Panc1 (cell line): ENCODE data around the gene TLE4. TPM values are rescaled to one million over a fixed set of nuclear protein-coding genes. Genes with fewer than 3 reads are reported as not detected.

Experiments
- ATAC-seq: fragments of 200-7000 bp; cut with Tn5 transposase; 2 replicates; pipeline ENCODE4 v1.9.1; 2020; ENCODE audit warnings: mild to moderate bottlenecking, moderate library complexity
- BruUV-seq: library from RNA; stranded (reverse); fragments of 400-500 nt; replicated peaks from 2 replicates; lab custom pipeline; 2021; lab: Mats Ljungman, UMichigan
- CTCF ChIA-PET: fragments of 300-600 bp; sonication (Branson Sonifier 250); formaldehyde crosslinking; loops from one replicate; lab custom pipeline; 2022; ENCODE audit warnings: antibody characterized with exemption; lab: Charles Lee
- POLR2A ChIA-PET: fragments of 300-600 bp; sonication (Branson Sonifier 250); formaldehyde crosslinking; loops from one replicate; lab custom pipeline; 2022; ENCODE audit warnings: antibody characterized with exemption; lab: Charles Lee
- DNase-seq: peaks from one replicate; pipeline ENCODE4 v3.0.0-alpha.2; 2010; ENCODE audit warnings: low read depth, low spot score
- H3K27ac ChIP-seq: 2 replicates; pipeline ENCODE4 v1.5.1; 2011; ENCODE audit warnings: mild to moderate bottlenecking, low read length, inconsistent platforms
- H3K27me3 ChIP-seq: fragments of 200-500 bp; sonication (Bioruptor generic); 2 replicates; pipeline ENCODE4 v1.6.0; 2014; ENCODE audit warnings: low read length, inconsistent platforms; ENCODE audit not compliant: control insufficient read depth, insufficient read depth
- H3K36me3 ChIP-seq: fragments of 200-500 bp; sonication (Bioruptor generic); 2 replicates; pipeline ENCODE4 v1.5.1; 2014; ENCODE audit warnings: inconsistent platforms, mild to moderate bottlenecking, low read length, moderate library complexity; ENCODE audit not compliant: control insufficient read depth, insufficient read depth
- H3K4me1 ChIP-seq: 2 replicates; pipeline ENCODE4 v1.5.1; 2011; ENCODE audit warnings: inconsistent platforms, mild to moderate bottlenecking, low read length, moderate library complexity; ENCODE audit not compliant: control insufficient read depth, insufficient read depth
- H3K4me3 ChIP-seq, 2 experiments: 2 replicates each; pipeline ENCODE4 v1.5.1; 2011 to 2012; ENCODE audit warnings: low read depth in 2 of 2, low read length in 2 of 2, mild to moderate bottlenecking in 2 of 2, inconsistent platforms in 1 of 2, moderate library complexity in 1 of 2
- H3K9me3 ChIP-seq: fragments of 200-500 bp; sonication (Bioruptor generic); 2 replicates; pipeline ENCODE4 v1.5.1; 2014; ENCODE audit warnings: low read depth, mild to moderate bottlenecking, inconsistent platforms, low read length, moderate library complexity; ENCODE audit not compliant: control insufficient read depth, insufficient read depth
- POLR2AphosphoS5 ChIP-seq: IDR thresholded peaks from 2 replicates; pipeline ENCODE4 v1.6.1; 2012; ENCODE audit warnings: mild to moderate bottlenecking, low read depth, low read length, moderate library complexity
- SIN3A ChIP-seq: IDR thresholded peaks from 2 replicates; pipeline ENCODE4 v1.6.1; 2012; ENCODE audit warnings: low read depth, mild to moderate bottlenecking, low read length, moderate library complexity, borderline replicate concordance; ENCODE audit not compliant: insufficient read depth
- TCF7L2 ChIP-seq: IDR thresholded peaks from 2 replicates; pipeline ENCODE4 v1.6.1; 2011; ENCODE audit warnings: mild to moderate bottlenecking, low read depth, low read length, inconsistent platforms
- in situ Hi-C: cut with HindIII; loops from 2 replicates; pipeline ENCODE4 v1.10.0; 2016; ENCODE audit warnings: low sequenced_read_pairs, low pct_unique_long_range_greater_than_20kb
- intact Hi-C: fragments of 100-400 bp; cut with micrococcal nuclease; formaldehyde crosslinking; loops from one replicate; pipeline ENCODE4 v1.10.0; 2022; ENCODE audit not compliant: unreplicated experiment
- total RNA-seq: library from RNA; stranded (reverse); gene quantifications from one replicate; pipeline ENCODE4 v1.2.1, GENCODE V29; 2021; ENCODE audit not compliant: unreplicated experiment
- TF ChIP-seq, protein P1 (sequence below): fragments of 450-650 bp; IDR thresholded peaks from 2 replicates; pipeline ENCODE4 v1.5.1; 2017; ENCODE audit warnings: mild to moderate bottlenecking
- TF ChIP-seq, protein P2 (sequence below), 2 experiments: IDR thresholded peaks; 2 replicates each; pipeline ENCODE4 v1.6.1; 2011 to 2012; ENCODE audit warnings: low read depth in 2 of 2, control low read depth in 1 of 2, low read length in 1 of 2, mild to moderate bottlenecking in 1 of 2, moderate library complexity in 1 of 2; ENCODE audit not compliant: insufficient read depth in 1 of 2

TLE4 gene
- total RNA-seq, 1 experiment from 2014 or later, result 8.7 TPM

DNA sequence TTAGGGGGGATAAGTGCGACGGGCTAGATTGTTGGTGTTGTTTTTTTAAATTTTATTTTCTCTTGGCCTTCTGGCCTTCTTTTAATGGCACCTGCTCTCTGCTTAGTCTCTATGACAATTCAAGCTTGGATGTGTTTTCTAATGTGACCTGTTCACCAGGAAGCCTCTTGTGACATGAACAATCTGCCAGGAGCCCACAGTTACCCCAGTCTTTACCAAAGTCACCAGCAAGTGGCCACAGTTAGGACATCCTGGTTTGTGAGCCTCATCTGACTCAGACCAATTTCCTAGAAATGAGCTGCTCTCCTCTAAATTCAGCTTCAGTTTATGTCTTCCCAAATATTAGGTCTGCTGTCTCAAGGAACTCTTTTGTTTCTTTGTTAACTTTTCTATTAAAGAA lies 135.8 kb downstream of the TLE4 start:
- TF ChIP-seq POLR2AphosphoS5 (no peak), TCF7L2 (no peak), SIN3A (no peak)
- TF ChIP-seq, protein P1, sequence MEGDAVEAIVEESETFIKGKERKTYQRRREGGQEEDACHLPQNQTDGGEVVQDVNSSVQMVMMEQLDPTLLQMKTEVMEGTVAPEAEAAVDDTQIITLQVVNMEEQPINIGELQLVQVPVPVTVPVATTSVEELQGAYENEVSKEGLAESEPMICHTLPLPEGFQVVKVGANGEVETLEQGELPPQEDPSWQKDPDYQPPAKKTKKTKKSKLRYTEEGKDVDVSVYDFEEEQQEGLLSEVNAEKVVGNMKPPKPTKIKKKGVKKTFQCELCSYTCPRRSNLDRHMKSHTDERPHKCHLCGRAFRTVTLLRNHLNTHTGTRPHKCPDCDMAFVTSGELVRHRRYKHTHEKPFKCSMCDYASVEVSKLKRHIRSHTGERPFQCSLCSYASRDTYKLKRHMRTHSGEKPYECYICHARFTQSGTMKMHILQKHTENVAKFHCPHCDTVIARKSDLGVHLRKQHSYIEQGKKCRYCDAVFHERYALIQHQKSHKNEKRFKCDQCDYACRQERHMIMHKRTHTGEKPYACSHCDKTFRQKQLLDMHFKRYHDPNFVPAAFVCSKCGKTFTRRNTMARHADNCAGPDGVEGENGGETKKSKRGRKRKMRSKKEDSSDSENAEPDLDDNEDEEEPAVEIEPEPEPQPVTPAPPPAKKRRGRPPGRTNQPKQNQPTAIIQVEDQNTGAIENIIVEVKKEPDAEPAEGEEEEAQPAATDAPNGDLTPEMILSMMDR, result no peak
- TF ChIP-seq, protein P2, sequence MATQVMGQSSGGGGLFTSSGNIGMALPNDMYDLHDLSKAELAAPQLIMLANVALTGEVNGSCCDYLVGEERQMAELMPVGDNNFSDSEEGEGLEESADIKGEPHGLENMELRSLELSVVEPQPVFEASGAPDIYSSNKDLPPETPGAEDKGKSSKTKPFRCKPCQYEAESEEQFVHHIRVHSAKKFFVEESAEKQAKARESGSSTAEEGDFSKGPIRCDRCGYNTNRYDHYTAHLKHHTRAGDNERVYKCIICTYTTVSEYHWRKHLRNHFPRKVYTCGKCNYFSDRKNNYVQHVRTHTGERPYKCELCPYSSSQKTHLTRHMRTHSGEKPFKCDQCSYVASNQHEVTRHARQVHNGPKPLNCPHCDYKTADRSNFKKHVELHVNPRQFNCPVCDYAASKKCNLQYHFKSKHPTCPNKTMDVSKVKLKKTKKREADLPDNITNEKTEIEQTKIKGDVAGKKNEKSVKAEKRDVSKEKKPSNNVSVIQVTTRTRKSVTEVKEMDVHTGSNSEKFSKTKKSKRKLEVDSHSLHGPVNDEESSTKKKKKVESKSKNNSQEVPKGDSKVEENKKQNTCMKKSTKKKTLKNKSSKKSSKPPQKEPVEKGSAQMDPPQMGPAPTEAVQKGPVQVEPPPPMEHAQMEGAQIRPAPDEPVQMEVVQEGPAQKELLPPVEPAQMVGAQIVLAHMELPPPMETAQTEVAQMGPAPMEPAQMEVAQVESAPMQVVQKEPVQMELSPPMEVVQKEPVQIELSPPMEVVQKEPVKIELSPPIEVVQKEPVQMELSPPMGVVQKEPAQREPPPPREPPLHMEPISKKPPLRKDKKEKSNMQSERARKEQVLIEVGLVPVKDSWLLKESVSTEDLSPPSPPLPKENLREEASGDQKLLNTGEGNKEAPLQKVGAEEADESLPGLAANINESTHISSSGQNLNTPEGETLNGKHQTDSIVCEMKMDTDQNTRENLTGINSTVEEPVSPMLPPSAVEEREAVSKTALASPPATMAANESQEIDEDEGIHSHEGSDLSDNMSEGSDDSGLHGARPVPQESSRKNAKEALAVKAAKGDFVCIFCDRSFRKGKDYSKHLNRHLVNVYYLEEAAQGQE (IDR thresholded peaks at IDR 0.05; ENCODE audit: insufficient read depth in 1 of 2, low read depth in 2 of 2, low read length in 1 of 2), result no peak
- H3K27me3 ChIP-seq, result no peaks in the 10 kb centered on the region

DNA sequence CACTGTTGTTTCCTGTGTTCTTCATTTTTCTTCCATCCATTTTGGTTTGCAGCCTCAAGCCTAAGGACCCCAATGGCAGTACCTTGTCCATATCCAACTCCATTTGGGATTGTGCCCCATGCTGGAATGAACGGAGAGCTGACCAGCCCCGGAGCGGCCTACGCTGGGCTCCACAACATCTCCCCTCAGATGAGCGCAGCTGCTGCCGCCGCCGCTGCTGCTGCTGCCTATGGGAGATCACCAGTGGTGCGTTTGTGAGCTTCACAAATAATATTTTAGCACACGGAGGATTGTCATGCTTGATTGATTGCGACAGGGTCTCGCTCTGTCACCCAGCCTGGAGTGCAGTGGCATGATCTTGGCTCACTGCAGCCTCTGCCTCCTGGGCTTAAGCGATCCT lies 136.8 kb downstream of the TLE4 start:
- CTCF ChIA-PET, result no interaction called here
- POLR2A ChIA-PET, result no interaction called here
- Histone ChIP-seq H3K36me3 (no peaks in the 10 kb centered on the region), H3K27me3 (no peaks in the 10 kb centered on the region), H3K4me1 (no peaks in the 10 kb centered on the region), H3K9me3 (no peaks in the 10 kb centered on the region), H3K27ac (no peak overlapping the region), H3K4me3 (no peak overlapping the region)
- intact Hi-C loops (no loop called here), in situ Hi-C loops (no loop called here)
- no peak for ATAC-seq
- no peak for DNase-seq
- no TSS peak for BruUV-seq
- TF ChIP-seq, protein P2 (IDR thresholded peaks at IDR 0.05; ENCODE audit: insufficient read depth in 1 of 2, low read depth in 2 of 2, low read length in 1 of 2), result no peak
- no peak for TF ChIP-seq POLR2AphosphoS5
- no peak for TF ChIP-seq TCF7L2
- TF ChIP-seq, protein P1, result no peak
- no peak for TF ChIP-seq SIN3A

More for the DNA sequence above, 135.8 kb downstream of the TLE4 start:
- CTCF ChIA-PET, result no interaction called here
- POLR2A ChIA-PET, result no interaction called here
- Histone ChIP-seq H3K9me3 (no peaks in the 10 kb centered on the region), H3K27ac (no peak overlapping the region), H3K4me1 (no peaks in the 10 kb centered on the region), H3K4me3 (no peak overlapping the region), H3K36me3 (no peaks in the 10 kb centered on the region)
- in situ Hi-C loops, result no loop called here
- BruUV-seq, result no TSS peak
- intact Hi-C loops, result no loop called here
- DNase-seq (no peak), ATAC-seq (no peak)
